ENCODE measurements around the gene DEPDC4. TPM values are rescaled to one million over a fixed set of nuclear protein-coding genes. Genes with fewer than 3 reads are reported as not detected.

Gene DEPDC4
- total and polyA plus RNA-seq, 2 experiments from 2014 or later: 1.5 TPM; not detected in 1

GRCh38 chr12:100197486-100197885 is 69.4 kb downstream of the DEPDC4 start:
- H3K36me3 ChIP-seq (ENCODE audit: low read depth): no peaks in the 10 kb centered on the region
- no peak overlapping the region for H3K9ac ChIP-seq
- in situ Hi-C loops (cut with MboI): no loop called here
- no peaks in the 10 kb centered on the region for H3K9me3 ChIP-seq (ENCODE audit: low read depth)
- H3K4me3 ChIP-seq: no peak overlapping the region
- no peak overlapping the region for H2AFZ ChIP-seq
- no peaks in the 10 kb centered on the region for H4K20me1 ChIP-seq (ENCODE audit: insufficient read depth)
- no peak for DNase-seq
- no peak overlapping the region for H3K27ac ChIP-seq
- 89 to 93% methylated on average over 4 of the region's 4 CpGs for WGBS, 2 experiments (ENCODE audit: low coverage in 1 of 2, low lambda C conversion rate in 2 of 2, missing lambda C conversion rate in 2 of 2)
- H3K4me2 ChIP-seq (ENCODE audit: unreplicated experiment): no peak overlapping the region
- H3K79me2 ChIP-seq (ENCODE audit: insufficient read depth): peaks cover 17% of the 10 kb centered on the region
- peaks cover 16% of the 10 kb centered on the region for H3F3A ChIP-seq (ENCODE audit: insufficient read depth)
- peaks cover 7% of the 10 kb centered on the region; the same call in 1 of the 2 replicates for H3K4me1 ChIP-seq (ENCODE audit: insufficient read depth)
- no peaks in the 10 kb centered on the region for H3K9me2 ChIP-seq (ENCODE audit: insufficient read depth)
- TF ChIP-seq EZH2phosphoT487 (IDR thresholded peaks at IDR 0.05; ENCODE audit: insufficient read depth, low read depth) (no peak), EZH2 (IDR thresholded peaks at IDR 0.05; ENCODE audit: insufficient read depth, poor library complexity, severe bottlenecking) (no peak)
- no peaks in the 10 kb centered on the region for H3K27me3 ChIP-seq (replicated peaks; ENCODE audit: insufficient read depth)

DNA sequence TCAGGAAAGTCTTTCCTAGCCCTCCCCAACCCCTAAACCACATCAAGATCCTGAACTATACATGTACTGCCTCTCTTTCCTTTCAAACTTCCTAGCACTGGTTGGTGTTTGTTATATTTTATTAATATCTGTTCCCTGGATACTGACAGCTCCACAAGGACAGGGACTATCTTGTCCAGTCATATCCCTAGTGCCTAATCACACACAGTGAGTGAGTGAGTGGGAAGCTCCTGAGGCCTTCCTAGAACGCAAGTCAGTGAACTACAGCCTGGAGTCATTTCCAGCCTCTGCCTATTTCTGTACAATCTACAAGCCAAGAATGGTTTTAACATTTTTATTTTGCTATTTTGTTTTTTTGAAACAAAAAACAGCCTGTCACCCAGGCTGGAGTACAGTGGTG is 73.8 kb downstream of the DEPDC4 start:
- Histone ChIP-seq H3K4me2 (ENCODE audit: unreplicated experiment) (no peak overlapping the region), H3K27me3 (replicated peaks; ENCODE audit: insufficient read depth) (no peaks in the 10 kb centered on the region), H4K20me1 (ENCODE audit: insufficient read depth) (no peaks in the 10 kb centered on the region), H3K4me1 (ENCODE audit: insufficient read depth) (no peaks in the 10 kb centered on the region), H3K79me2 (ENCODE audit: insufficient read depth) (no peaks in the 10 kb centered on the region), H2AFZ (no peak overlapping the region), H3K9ac (no peak overlapping the region), H3F3A (ENCODE audit: insufficient read depth) (no peaks in the 10 kb centered on the region), H3K4me3 (no peak overlapping the region), H3K36me3 (ENCODE audit: low read depth) (no peaks in the 10 kb centered on the region), H3K27ac (no peak overlapping the region), H3K9me3 (ENCODE audit: low read depth) (no peaks in the 10 kb centered on the region), H3K9me2 (ENCODE audit: insufficient read depth) (no peaks in the 10 kb centered on the region)
- TF ChIP-seq EZH2phosphoT487 (IDR thresholded peaks at IDR 0.05; ENCODE audit: insufficient read depth, low read depth): no peak
- no peak for TF ChIP-seq EZH2 (IDR thresholded peaks at IDR 0.05; ENCODE audit: insufficient read depth, poor library complexity, severe bottlenecking)
- no peak for DNase-seq
- 96 to 100% methylated on average over 1 of the region's 1 CpG for WGBS, 2 experiments (ENCODE audit: low coverage in 1 of 2, low lambda C conversion rate in 2 of 2, missing lambda C conversion rate in 2 of 2)
- in situ Hi-C loops (cut with MboI): no loop called here

Small RNA genes lying within 50 kb of the gene (small RNA-seq; reads per million reads assigned to genes)
- gene RF00019 (ENCODE audit: low read depth, low replicate concordance): not detected

Other genes with a start within 250 kb of the DEPDC4 start
- 26.2 and 31.0 TPM in 2 replicates for gene BLTP3B, start 124.2 kb downstream of the DEPDC4 start, total RNA-seq (2014; rRNA removed; shearing (Covaris generic))
- gene BLTP3B, start 124.2 kb downstream of the DEPDC4 start, polyA plus RNA-seq (2016; fragmentation: Nextera tagmentation; extraction: Ambion mirVana): 14.9 and 17.7 TPM in 2 replicates
- 25.1 and 36.3 TPM in 2 replicates for gene ACTR6, start 66.3 kb downstream of the DEPDC4 start, total RNA-seq (2014; rRNA removed; shearing (Covaris generic))
- 29.7 and 31.5 TPM in 2 replicates for gene ACTR6, start 66.3 kb downstream of the DEPDC4 start, polyA plus RNA-seq (2016; fragmentation: Nextera tagmentation; extraction: Ambion mirVana)
- 42.9 and 45.0 TPM in 2 replicates for gene SCYL2, start 98 bp upstream of the DEPDC4 start, total RNA-seq (2014; rRNA removed; shearing (Covaris generic))
- gene SCYL2, start 98 bp upstream of the DEPDC4 start, polyA plus RNA-seq (2016; fragmentation: Nextera tagmentation; extraction: Ambion mirVana): 27.2 and 28.3 TPM in 2 replicates
- not detected in 2 replicates for gene SLC17A8, start 90.0 kb upstream of the DEPDC4 start, total RNA-seq (2014; rRNA removed; shearing (Covaris generic))
- gene SLC17A8, start 90.0 kb upstream of the DEPDC4 start, polyA plus RNA-seq (2016; fragmentation: Nextera tagmentation; extraction: Ambion mirVana): not detected in 2 replicates
- gene NR1H4, start 206.8 kb upstream of the DEPDC4 start, total RNA-seq (2014; rRNA removed; shearing (Covaris generic)): not detected in 2 replicates
- gene NR1H4, start 206.8 kb upstream of the DEPDC4 start, polyA plus RNA-seq (2016; fragmentation: Nextera tagmentation; extraction: Ambion mirVana): not detected in 2 replicates

Data from GM23248 (cell line).